Gastroesophageal sphincter (tissue), 3 donors: ENCODE data around the gene CHCHD6.

ENCODE experiments used
- EP300 ChIP-seq: sonication (generic); formaldehyde crosslinking; IDR thresholded peaks from one replicate; pipeline ENCODE4 v1.6.1; 2017; ENCODE audit warnings: antibody characterized with exemption, mild to moderate bottlenecking
- POLR2A ChIP-seq, 2 donors: fragments of 450-650 bp; IDR thresholded peaks; one replicate each; pipeline ENCODE4 v1.6.1; 2017; ENCODE audit warnings: antibody characterized with exemption in 2 of 2, mild to moderate bottlenecking in 2 of 2, moderate library complexity in 1 of 2
- POLR2AphosphoS5 ChIP-seq: sonication (generic); formaldehyde crosslinking; IDR thresholded peaks from one replicate; pipeline ENCODE4 v1.6.1; 2017; ENCODE audit warnings: antibody characterized with exemption
- TF ChIP-seq, protein P1 (sequence below), 4 experiments: fragments of 200-600 bp in 2 of 4; fragments of 450-650 bp in 2 of 4; sonication (generic) in 1 of 4; IDR thresholded peaks; one replicate each; pipeline ENCODE4 v1.5.1; 2017 to 2019; ENCODE audit warnings: antibody characterized with exemption in 4 of 4, mild to moderate bottlenecking in 2 of 4, moderate library complexity in 2 of 4

DNA sequence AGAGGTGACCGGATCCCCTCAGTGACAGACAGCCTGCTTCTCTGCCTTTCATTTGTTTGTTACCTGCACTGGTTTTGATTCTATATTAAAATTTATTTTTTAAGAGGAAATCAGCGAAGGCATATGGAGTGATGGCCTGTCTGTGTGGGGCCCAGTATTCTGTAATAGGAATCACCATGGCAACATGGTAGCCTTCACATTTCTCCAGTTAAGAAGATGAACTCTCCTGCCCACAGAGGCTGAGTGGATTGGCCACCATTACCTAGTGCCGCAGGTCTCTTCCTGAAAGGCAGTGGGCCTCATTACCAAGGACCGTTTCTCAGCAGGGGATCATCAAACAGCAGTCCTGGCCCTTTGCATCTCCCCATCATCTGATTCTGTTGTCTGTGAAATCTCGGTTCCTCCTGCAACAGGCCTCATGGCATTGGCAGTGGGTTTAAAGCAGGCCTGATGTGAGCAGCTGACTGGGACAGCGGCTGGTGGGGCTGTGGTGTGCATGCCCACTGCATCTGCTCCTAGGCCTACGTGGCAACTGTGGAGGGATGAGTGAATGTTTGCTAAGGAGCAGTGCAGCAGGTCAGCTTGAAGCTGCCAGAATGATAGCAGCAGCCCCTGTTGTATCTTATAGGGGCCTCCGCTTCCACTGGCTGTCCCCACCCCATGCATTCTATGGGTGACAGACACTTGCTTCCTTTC lies 114.5 kb downstream of the CHCHD6 start:
- TF ChIP-seq POLR2AphosphoS5 = no peak
- TF ChIP-seq EP300 = no peak
- TF ChIP-seq, protein P1, sequence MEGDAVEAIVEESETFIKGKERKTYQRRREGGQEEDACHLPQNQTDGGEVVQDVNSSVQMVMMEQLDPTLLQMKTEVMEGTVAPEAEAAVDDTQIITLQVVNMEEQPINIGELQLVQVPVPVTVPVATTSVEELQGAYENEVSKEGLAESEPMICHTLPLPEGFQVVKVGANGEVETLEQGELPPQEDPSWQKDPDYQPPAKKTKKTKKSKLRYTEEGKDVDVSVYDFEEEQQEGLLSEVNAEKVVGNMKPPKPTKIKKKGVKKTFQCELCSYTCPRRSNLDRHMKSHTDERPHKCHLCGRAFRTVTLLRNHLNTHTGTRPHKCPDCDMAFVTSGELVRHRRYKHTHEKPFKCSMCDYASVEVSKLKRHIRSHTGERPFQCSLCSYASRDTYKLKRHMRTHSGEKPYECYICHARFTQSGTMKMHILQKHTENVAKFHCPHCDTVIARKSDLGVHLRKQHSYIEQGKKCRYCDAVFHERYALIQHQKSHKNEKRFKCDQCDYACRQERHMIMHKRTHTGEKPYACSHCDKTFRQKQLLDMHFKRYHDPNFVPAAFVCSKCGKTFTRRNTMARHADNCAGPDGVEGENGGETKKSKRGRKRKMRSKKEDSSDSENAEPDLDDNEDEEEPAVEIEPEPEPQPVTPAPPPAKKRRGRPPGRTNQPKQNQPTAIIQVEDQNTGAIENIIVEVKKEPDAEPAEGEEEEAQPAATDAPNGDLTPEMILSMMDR (IDR thresholded peaks at IDR 0.05) = no peak
- no peak for TF ChIP-seq POLR2A (IDR thresholded peaks at IDR 0.05)
